ENCODE results near the gene PEBP1. TPM values are rescaled to one million over a fixed set of nuclear protein-coding genes. Genes with fewer than 3 reads are reported as not detected.

The PEBP1 gene
- total RNA-seq, 1 donor = 185 TPM

GRCh38 chr12:118187751-118188435 is 52.0 kb downstream of the PEBP1 start:
- Histone ChIP-seq H3K4me3 (ENCODE audit: insufficient read depth, low read length) (peak overlapping the region; percentile 57), H3K4me2 (ENCODE audit: insufficient read depth, low read length) (peak overlapping the region; percentile 86), H3K9me3 (ENCODE audit: low read depth, low read length) (no peaks in the 10 kb centered on the region)

GRCh38 chr12:118188690-118189371 is 52.9 kb downstream of the PEBP1 start:
- peak overlapping the region; percentile 57 for H3K4me3 ChIP-seq (ENCODE audit: insufficient read depth, low read length)
- TF ChIP-seq CTCF (IDR thresholded peaks at IDR 0.05; ENCODE audit: extremely low read depth, low read depth, low read length) = no peak
- H3K4me2 ChIP-seq (ENCODE audit: insufficient read depth, low read length) = peak overlapping the region; percentile 86
- peak overlapping the region; percentile 33 for H2AFZ ChIP-seq (ENCODE audit: low read length)
- H4K20me1 ChIP-seq (ENCODE audit: insufficient read depth, low read length) = no peaks in the 10 kb centered on the region
- DNase-seq (ENCODE audit: insufficient read length, low spot score, missing footprints) = no peak
- peaks cover 37% of the 10 kb centered on the region for H3K79me2 ChIP-seq (ENCODE audit: insufficient read depth, low read length)
- peaks cover 3% of the 10 kb centered on the region for H3K36me3 ChIP-seq (ENCODE audit: insufficient read depth, low read length)
- H3K27ac ChIP-seq (ENCODE audit: low read depth, low read length) = peak overlapping the region; percentile 77
- no peaks in the 10 kb centered on the region for H3K27me3 ChIP-seq (ENCODE audit: insufficient read depth, low read length)
- peaks cover 45% of the 10 kb centered on the region for H3K4me1 ChIP-seq (ENCODE audit: insufficient read depth, low read length)
- no peaks in the 10 kb centered on the region for H3K9me3 ChIP-seq (ENCODE audit: low read depth, low read length)

More at GRCh38 chr12:118187751-118188435, 52.0 kb downstream of the PEBP1 start:
- Histone ChIP-seq H3K27ac (ENCODE audit: low read depth, low read length) (peak overlapping the region; percentile 77), H4K20me1 (ENCODE audit: insufficient read depth, low read length) (no peaks in the 10 kb centered on the region), H3K27me3 (ENCODE audit: insufficient read depth, low read length) (no peaks in the 10 kb centered on the region), H2AFZ (ENCODE audit: low read length) (no peak overlapping the region), H3K36me3 (ENCODE audit: insufficient read depth, low read length) (peaks cover 3% of the 10 kb centered on the region), H3K4me1 (ENCODE audit: insufficient read depth, low read length) (peaks cover 50% of the 10 kb centered on the region), H3K79me2 (ENCODE audit: insufficient read depth, low read length) (peaks cover 37% of the 10 kb centered on the region)
- no peak for DNase-seq (ENCODE audit: insufficient read length, low spot score, missing footprints)
- TF ChIP-seq CTCF (IDR thresholded peaks at IDR 0.05; ENCODE audit: extremely low read depth, low read depth, low read length) = no peak

GRCh38 chr12:118189741-118190191 is 53.8 kb downstream of the PEBP1 start:
- TF ChIP-seq CTCF (IDR thresholded peaks at IDR 0.05; ENCODE audit: extremely low read depth, low read depth, low read length) = no peak
- Histone ChIP-seq H3K9me3 (ENCODE audit: low read depth, low read length) (no peaks in the 10 kb centered on the region), H3K79me2 (ENCODE audit: insufficient read depth, low read length) (peaks cover 33% of the 10 kb centered on the region), H3K36me3 (ENCODE audit: insufficient read depth, low read length) (peaks cover 3% of the 10 kb centered on the region), H3K27ac (ENCODE audit: low read depth, low read length) (peak overlapping the region; percentile 77), H2AFZ (ENCODE audit: low read length) (peak overlapping the region; percentile 75), H3K4me2 (ENCODE audit: insufficient read depth, low read length) (peak overlapping the region; percentile 86), H3K27me3 (ENCODE audit: insufficient read depth, low read length) (no peaks in the 10 kb centered on the region), H4K20me1 (ENCODE audit: insufficient read depth, low read length) (no peaks in the 10 kb centered on the region), H3K4me3 (ENCODE audit: insufficient read depth, low read length) (peak overlapping the region; percentile 68), H3K4me1 (ENCODE audit: insufficient read depth, low read length) (peaks cover 43% of the 10 kb centered on the region)
- DNase-seq (ENCODE audit: insufficient read length, low spot score, missing footprints) = peak; percentile 35

GRCh38 chr12:118190266-118190665 is 54.3 kb downstream of the PEBP1 start:
- H2AFZ ChIP-seq (ENCODE audit: low read length) = peak overlapping the region; percentile 75
- H3K4me1 ChIP-seq (ENCODE audit: insufficient read depth, low read length) = peaks cover 43% of the 10 kb centered on the region
- H3K27me3 ChIP-seq (ENCODE audit: insufficient read depth, low read length) = no peaks in the 10 kb centered on the region
- H3K9me3 ChIP-seq (ENCODE audit: low read depth, low read length) = no peaks in the 10 kb centered on the region
- H3K79me2 ChIP-seq (ENCODE audit: insufficient read depth, low read length) = peaks cover 30% of the 10 kb centered on the region
- DNase-seq (ENCODE audit: insufficient read length, low spot score, missing footprints) = peak; percentile 37
- peak overlapping the region; percentile 86 for H3K4me2 ChIP-seq (ENCODE audit: insufficient read depth, low read length)
- TF ChIP-seq CTCF (IDR thresholded peaks at IDR 0.05; ENCODE audit: extremely low read depth, low read depth, low read length) = no peak
- H3K36me3 ChIP-seq (ENCODE audit: insufficient read depth, low read length) = peaks cover 3% of the 10 kb centered on the region
- peak overlapping the region; percentile 68 for H3K4me3 ChIP-seq (ENCODE audit: insufficient read depth, low read length)
- peak overlapping the region; percentile 77 for H3K27ac ChIP-seq (ENCODE audit: low read depth, low read length)
- no peaks in the 10 kb centered on the region for H4K20me1 ChIP-seq (ENCODE audit: insufficient read depth, low read length)
